ENCODE results near the gene ACKR3.

ACKR3 gene

GRCh38 chr2:236568922-236569572, 578 bp upstream of the ACKR3 start:
- no peak for DNase-seq (ENCODE audit: low read depth in 2 of 2)

- no peak for DNase-seq (ENCODE audit: low read depth in 2 of 2)
These were observed 650 bp downstream of the ACKR3 start for GRCh38 chr2:236570081-236570868.

- DNase-seq (ENCODE audit: low read depth in 2 of 2): no peak
These were observed 1.5 kb downstream of the ACKR3 start for GRCh38 chr2:236571145-236571544.

- no peak for DNase-seq (ENCODE audit: low read depth in 2 of 2)
These were observed 2.9 kb downstream of the ACKR3 start for GRCh38 chr2:236572482-236572881.

- DNase-seq (ENCODE audit: low read depth in 2 of 2): no peak
These were observed 3.7 kb downstream of the ACKR3 start for GRCh38 chr2:236573066-236573929.

- no peak for DNase-seq (ENCODE audit: low read depth in 2 of 2)
These were observed 4.4 kb downstream of the ACKR3 start for GRCh38 chr2:236574000-236574399.

- no peak for DNase-seq (ENCODE audit: low read depth in 2 of 2)
These were observed 5.0 kb downstream of the ACKR3 start for GRCh38 chr2:236574424-236575145.

- no peak for DNase-seq (ENCODE audit: low read depth in 2 of 2)
These were observed 5.9 kb downstream of the ACKR3 start for GRCh38 chr2:236575510-236575909.

- DNase-seq (ENCODE audit: low read depth in 2 of 2): peak in 1 of 2 experiments; percentile 27
These were observed 6.5 kb downstream of the ACKR3 start for GRCh38 chr2:236576087-236576486.

- DNase-seq (ENCODE audit: low read depth in 2 of 2): no peak
These were observed 7.3 kb downstream of the ACKR3 start for GRCh38 chr2:236576953-236577352.

- no peak for DNase-seq (ENCODE audit: low read depth in 2 of 2)
These were observed 8.1 kb downstream of the ACKR3 start for GRCh38 chr2:236577481-236578410.

- DNase-seq (ENCODE audit: low read depth in 2 of 2): no peak
These were observed 8.8 kb downstream of the ACKR3 start for GRCh38 chr2:236578411-236578846.

GRCh38 chr2:236579048-236579745, 9.6 kb downstream of the ACKR3 start:
- no peak for DNase-seq (ENCODE audit: low read depth in 2 of 2)

GRCh38 chr2:236579746-236580315, 10.2 kb downstream of the ACKR3 start:
- no peak for DNase-seq (ENCODE audit: low read depth in 2 of 2)

GRCh38 chr2:236580746-236581355, 11.2 kb downstream of the ACKR3 start:
- DNase-seq (ENCODE audit: low read depth in 2 of 2): no peak

GRCh38 chr2:236581546-236581945, 11.9 kb downstream of the ACKR3 start:
- DNase-seq (ENCODE audit: low read depth in 2 of 2): no peak

- DNase-seq (ENCODE audit: low read depth in 2 of 2): no peak
These were observed 13.3 kb downstream of the ACKR3 start for GRCh38 chr2:236582968-236583367.

- DNase-seq (ENCODE audit: low read depth in 2 of 2): no peak
These were observed 14.1 kb downstream of the ACKR3 start for GRCh38 chr2:236583621-236584203.

Measured in fibroblast of skin of left quadriceps (primary cell).